AG04450 (cell line): ENCODE measurements around the gene ITGB8. TPM values are rescaled to one million over a fixed set of nuclear protein-coding genes. Genes with fewer than 3 reads are reported as not detected.

Source experiments
- CTCF ChIA-PET: fragments of 300-600, 350-600 bp; formaldehyde crosslinking; extraction: SDS; loops from one replicate; lab custom pipeline; 2022; ENCODE audit warnings: antibody characterized with exemption, inconsistent platforms; lab: Charles Lee
- POLR2A ChIA-PET: fragments of 350-600 bp; formaldehyde crosslinking; extraction: SDS; loops from one replicate; lab custom pipeline; 2021; ENCODE audit warnings: antibody characterized with exemption, inconsistent platforms; lab: Yijun Ruan, JAX
- DNase-seq: peaks from one replicate; pipeline ENCODE4 v3.0.0-alpha.2; 2011; ENCODE audit warnings: low read depth, low spot score
- H3K27ac ChIP-seq: one replicate; pipeline ENCODE4 v1.5.1; 2012; ENCODE audit warnings: low read depth, low read length, control low read depth
- H3K27me3 ChIP-seq: one replicate; pipeline ENCODE4 v1.6.0; 2012; ENCODE audit warnings: low read length; ENCODE audit not compliant: control insufficient read depth, insufficient read depth
- H3K4me3 ChIP-seq: 2 replicates; pipeline ENCODE4 v1.5.1; 2011; ENCODE audit warnings: mild to moderate bottlenecking, low read depth, low read length, control low read depth
- H3K9me3 ChIP-seq: 2 replicates; pipeline ENCODE4 v1.5.1; 2012; ENCODE audit warnings: low read length; ENCODE audit not compliant: control insufficient read depth, insufficient read depth
- polyA plus RNA-seq: library from polyadenylated mRNA; depleted of rRNA; stranded (reverse); fragments of >200 nt; gene quantifications from 2 replicates; pipeline ENCODE4 v1.2.3, GENCODE V29; 2011
- TF ChIP-seq, protein P1 (sequence below): IDR thresholded peaks from 2 replicates; pipeline ENCODE4 v1.5.1; 2011; ENCODE audit warnings: low read depth, low read length, control low read depth, inconsistent platforms

ITGB8 gene
- polyA plus RNA-seq, 1 experiment, result 12.3 TPM

- H3K9me3 ChIP-seq, result no peaks in the 10 kb centered on the region; the same call in 1 of the 2 replicates
- TF ChIP-seq, protein P1, sequence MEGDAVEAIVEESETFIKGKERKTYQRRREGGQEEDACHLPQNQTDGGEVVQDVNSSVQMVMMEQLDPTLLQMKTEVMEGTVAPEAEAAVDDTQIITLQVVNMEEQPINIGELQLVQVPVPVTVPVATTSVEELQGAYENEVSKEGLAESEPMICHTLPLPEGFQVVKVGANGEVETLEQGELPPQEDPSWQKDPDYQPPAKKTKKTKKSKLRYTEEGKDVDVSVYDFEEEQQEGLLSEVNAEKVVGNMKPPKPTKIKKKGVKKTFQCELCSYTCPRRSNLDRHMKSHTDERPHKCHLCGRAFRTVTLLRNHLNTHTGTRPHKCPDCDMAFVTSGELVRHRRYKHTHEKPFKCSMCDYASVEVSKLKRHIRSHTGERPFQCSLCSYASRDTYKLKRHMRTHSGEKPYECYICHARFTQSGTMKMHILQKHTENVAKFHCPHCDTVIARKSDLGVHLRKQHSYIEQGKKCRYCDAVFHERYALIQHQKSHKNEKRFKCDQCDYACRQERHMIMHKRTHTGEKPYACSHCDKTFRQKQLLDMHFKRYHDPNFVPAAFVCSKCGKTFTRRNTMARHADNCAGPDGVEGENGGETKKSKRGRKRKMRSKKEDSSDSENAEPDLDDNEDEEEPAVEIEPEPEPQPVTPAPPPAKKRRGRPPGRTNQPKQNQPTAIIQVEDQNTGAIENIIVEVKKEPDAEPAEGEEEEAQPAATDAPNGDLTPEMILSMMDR, result no peak
- CTCF ChIA-PET, result interaction anchor here (0.6 to 2.1 kb wide), 5 partner anchors 18 to 177 kb away, joined by 3 to 7 read pairs (median 4); no protein-coding TSS in a partner anchor
- no peak overlapping the region for H3K27ac ChIP-seq
- POLR2A ChIA-PET, result interaction anchor here (2.4 kb wide), 1 partner anchor 112 kb away, joined by 26 read pairs; no protein-coding TSS in a partner anchor
- peak overlapping the region; percentile 87 for H3K4me3 ChIP-seq
- no peak for DNase-seq
- H3K27me3 ChIP-seq, result no peaks in the 10 kb centered on the region
These were observed 1.5 kb downstream of the ITGB8 start for GRCh38 chr7:20331910-20332813.

DNA sequence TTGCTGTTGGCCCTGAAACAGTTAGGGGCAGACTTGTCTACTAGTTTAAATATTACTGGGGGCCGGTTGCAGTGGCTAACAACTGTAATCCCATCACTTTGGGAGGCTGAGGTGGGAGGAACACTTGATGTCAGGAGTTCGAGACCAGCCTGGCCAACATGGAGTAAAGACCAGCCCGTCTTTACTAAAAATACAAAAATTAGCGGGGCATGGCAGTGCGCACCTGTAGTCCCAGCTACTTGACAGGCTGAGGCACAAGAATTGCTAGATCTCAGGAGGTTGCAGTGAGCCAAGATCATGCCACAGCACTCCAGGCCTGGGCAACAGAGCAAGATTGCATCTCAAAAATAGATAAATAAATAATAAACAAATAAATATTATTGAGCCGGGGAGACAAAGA, 7.6 kb downstream of the ITGB8 start:
- Histone ChIP-seq H3K27ac (no peak overlapping the region), H3K27me3 (no peaks in the 10 kb centered on the region), H3K9me3 (no peaks in the 10 kb centered on the region), H3K4me3 (no peak overlapping the region)
- no peak for DNase-seq
- TF ChIP-seq, protein P1, result no peak
- ChIA-PET POLR2A (no interaction called here), CTCF (interaction anchor here (0.7 to 1.6 kb wide), 2 partner anchors 13 to 591 kb away, joined by 3 to 4 read pairs; no protein-coding TSS in a partner anchor)

DNA sequence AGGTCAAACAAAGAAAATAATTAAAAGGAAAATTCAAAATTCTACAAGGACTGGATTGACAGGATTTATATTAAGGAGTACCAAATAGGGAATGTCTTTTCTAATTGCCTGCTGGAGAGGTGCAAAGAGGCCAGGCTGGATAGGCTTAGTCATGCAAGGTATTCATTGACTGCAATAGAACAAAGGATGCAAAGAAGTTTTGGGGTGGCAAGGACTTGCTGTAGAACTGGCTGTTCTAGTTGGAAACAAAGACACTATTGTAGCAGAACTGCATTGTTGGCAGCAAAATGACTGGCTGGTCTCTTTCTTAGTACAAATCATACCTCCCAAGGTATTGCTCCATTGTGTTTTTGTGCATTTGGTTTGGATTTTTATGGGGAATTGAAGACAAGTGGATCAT, 10.1 kb downstream of the ITGB8 start:
- DNase-seq, result no peak
- TF ChIP-seq, protein P1, result no peak
- ChIA-PET POLR2A (no interaction called here), CTCF (no interaction called here)
- Histone ChIP-seq H3K27ac (no peak overlapping the region), H3K4me3 (no peak overlapping the region), H3K9me3 (no peaks in the 10 kb centered on the region), H3K27me3 (no peaks in the 10 kb centered on the region)

- POLR2A ChIA-PET, result no interaction called here
- no peak overlapping the region for H3K4me3 ChIP-seq
- no peak overlapping the region for H3K27ac ChIP-seq
- H3K9me3 ChIP-seq, result no peaks in the 10 kb centered on the region
- TF ChIP-seq, protein P1, result peak; percentile 23; the same call in 1 of the 2 replicates
- DNase-seq, result no peak
- CTCF ChIA-PET, result interaction anchor here (0.7 to 1.5 kb wide), 2 partner anchors 13 to 587 kb away, joined by 3 to 4 read pairs; no protein-coding TSS in a partner anchor
- no peaks in the 10 kb centered on the region for H3K27me3 ChIP-seq
These were observed 12.5 kb downstream of the ITGB8 start for GRCh38 chr7:20343205-20343604.

DNA sequence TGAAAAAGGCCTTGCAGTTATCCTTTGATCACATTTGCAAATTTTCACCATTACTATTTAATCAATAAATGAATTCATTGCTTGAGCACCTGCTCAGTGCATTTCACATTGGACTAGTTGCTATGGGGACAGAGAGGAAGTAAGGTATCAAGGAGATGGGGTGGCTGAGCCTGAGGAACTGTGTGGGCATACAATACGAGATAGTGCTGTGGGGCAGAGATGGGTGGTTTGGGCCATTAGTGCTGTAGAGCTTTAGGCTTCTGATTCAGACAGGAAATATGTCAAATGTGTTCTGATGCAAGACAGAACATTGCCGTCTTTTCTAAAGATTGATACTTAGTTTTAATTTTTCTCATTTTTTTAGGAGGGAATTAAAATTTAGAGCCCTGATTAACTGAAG, 13.2 kb downstream of the ITGB8 start:
- ChIA-PET POLR2A (no interaction called here), CTCF (interaction anchor here (1.0 to 1.2 kb wide), 3 partner anchors 22 to 361 kb away, joined by 3 to 4 read pairs (median 3); no protein-coding TSS in a partner anchor)
- no peak for DNase-seq
- H3K27me3 ChIP-seq, result no peaks in the 10 kb centered on the region
- H3K9me3 ChIP-seq, result no peaks in the 10 kb centered on the region
- TF ChIP-seq, protein P1, result no peak
- H3K27ac ChIP-seq, result no peak overlapping the region
- H3K4me3 ChIP-seq, result no peak overlapping the region
